Activated CD4-positive, alpha-beta T cell treated with anti-CD3 and anti-CD28 coated beads, Interleukin-2, amount 50 U/mL, for 24 hours (primary cell): ENCODE data around the gene YTHDF2.
"Not testable (repeated sequence)": the region's sequence is repeated elsewhere in the genome, so short reads cannot be mapped to it uniquely, and the experiment has no call there.

Experiments used
- DNase-seq, 2 donors: peaks; one replicate each; pipeline ENCODE4 v3.0.0-alpha.2; 2020; ENCODE audit warnings: low read depth in 1 of 2, low spot score in 1 of 2

Gene YTHDF2

DNA sequence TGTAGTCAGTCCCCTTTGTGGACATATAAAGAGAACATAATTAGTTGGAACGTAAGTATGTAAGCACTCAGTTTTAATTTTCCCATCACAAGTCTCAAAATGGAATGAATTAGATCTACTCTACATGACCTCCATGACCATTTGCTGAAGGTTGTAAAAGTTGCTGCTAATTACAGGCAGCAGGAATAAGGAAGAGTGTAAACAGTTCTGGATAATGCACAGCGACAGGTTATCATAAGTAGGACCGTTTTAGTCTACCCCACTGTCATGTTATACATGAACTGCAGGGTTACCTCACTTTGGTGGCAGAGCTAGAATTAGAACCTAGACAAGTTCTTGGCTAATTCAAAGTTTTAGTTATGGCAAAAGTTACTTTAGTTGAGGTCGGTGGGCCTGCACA is 21.7 kb downstream of the YTHDF2 start:
- no peak for DNase-seq

- no peak for DNase-seq
Measured at GRCh38 chr1:28759257-28759656, 22.5 kb downstream of the YTHDF2 start.

DNA sequence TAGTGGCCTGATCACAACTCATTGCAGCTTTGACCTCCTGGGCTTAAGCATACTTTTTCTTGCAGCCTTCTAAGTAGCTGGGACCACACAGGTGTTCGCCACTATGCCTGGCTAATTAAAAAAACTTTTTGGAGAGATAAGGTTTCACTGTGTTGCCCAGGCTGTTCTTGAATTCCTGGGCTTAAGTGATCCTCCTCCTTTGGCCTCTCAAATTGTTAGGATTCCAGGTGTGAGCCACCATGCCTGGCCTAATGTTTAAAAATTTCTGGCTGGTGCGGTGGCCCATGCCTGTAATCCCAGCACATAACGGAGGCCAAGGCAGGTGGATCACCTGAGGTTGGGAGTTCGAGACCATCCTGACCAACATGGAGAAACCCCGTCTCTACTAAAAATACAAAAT is 24.4 kb downstream of the YTHDF2 start:
- no peak for DNase-seq

GRCh38 chr1:28766532-28767183 is 29.9 kb downstream of the YTHDF2 start:
- no peak for DNase-seq

DNA sequence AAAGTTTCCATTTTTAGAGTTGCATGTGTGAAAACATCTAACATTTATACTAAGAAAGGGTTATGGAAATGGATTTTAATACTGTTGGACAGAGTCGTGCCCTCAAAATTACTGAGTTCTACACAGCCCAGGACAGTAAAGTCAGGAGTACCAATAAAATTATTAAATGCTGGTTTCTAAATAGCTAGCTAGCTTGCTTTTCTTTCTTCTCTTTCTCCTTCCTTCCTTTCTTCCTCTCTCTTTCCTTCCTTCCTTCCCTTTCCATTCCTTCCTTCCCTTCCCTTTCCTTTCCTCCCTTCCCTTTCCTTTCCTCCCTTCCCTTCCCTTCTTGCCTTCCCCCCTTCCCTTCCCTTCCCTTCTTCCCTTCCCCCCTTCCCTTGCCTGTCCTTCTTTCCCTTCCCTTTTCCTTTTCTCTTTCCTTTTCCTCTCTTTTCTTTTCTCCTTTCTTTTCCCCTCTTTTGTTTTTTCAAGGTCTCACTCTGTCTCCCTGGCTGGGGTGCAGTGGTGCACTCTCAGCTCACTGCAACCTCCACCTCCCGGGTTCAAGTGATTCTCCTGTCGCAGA is 33.9 kb downstream of the YTHDF2 start:
- no peak for DNase-seq

DNA sequence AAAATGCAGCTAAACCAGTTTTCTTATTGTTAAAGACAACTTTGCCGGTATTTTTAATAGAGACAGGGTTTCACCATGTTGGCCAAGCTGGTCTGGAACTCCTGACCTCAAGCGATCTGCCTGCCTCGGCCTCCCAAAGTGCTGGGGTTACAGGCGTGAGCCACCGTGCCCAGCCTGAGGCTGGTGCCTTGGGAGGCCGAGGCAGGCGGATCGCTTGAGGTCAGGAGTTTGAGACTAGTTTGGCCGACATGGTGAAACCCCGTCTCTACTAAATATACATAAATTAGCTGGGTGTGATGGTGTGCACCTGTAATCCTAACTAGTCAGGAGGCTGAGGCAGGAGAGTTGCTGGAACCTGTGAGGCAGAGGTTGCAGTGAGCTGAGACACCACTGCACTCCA is 35.2 kb downstream of the YTHDF2 start:
- not testable (repeated sequence) for DNase-seq

DNA sequence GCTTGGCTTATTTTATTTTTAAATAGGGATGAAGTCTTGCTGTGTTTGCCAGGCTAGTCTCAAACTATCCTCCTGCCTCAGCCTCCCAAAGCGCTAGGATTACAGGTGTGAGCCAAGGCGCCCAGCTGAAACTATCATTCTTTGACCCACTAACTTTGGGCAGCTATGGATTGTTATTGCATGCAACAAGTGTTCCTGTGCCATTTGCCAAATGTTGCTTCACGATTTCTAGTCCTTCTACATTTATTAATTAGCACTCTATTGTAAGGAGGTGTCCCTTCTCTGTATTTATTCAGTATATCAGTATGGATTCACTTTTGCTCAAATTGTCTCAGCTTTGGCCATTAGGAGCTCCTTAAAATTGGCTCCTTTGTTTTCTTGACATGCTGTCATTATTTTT is 36.4 kb downstream of the YTHDF2 start:
- no peak for DNase-seq

DNA sequence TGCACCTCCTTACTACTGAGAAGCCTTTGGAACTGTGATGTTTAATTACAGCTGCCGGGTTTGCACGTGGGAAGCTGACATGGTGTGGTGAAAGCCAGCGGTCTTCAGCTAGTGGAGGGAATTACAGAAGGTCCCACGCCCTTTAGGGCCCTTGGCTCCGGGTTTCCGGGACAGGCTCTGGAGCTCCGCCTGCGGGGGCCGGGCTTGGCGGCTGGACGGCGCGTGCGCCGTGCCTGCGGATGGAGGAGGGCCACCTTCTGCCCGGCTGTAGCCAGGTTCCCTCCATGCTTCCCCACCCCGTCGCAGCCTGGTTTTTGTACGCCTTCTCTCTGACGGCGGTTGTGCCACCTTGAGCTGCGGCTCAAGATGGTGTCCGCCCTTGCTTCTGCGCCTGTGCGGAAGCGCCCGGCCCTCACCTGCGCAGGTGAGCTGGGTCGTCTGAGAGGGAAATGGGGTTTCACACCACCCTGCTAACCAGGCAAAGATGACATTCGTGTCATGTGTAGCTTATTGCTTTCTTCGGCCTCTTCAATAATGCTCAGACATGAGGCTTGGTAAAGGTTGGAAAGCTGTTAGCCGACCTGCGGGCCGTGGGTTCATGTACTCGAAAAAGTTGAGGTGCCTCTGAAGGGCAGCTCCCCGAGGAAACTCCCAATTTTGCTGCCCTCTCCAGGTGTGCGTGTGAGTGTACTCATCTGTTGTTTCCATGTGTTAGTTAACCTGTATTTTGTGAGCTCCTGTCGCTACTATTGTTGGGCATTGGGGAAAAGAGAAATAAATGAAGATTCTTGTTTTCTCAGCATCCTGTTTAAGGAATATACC is 38.6 kb downstream of the YTHDF2 start:
- DNase-seq: peak; percentile 21 to 42

DNA sequence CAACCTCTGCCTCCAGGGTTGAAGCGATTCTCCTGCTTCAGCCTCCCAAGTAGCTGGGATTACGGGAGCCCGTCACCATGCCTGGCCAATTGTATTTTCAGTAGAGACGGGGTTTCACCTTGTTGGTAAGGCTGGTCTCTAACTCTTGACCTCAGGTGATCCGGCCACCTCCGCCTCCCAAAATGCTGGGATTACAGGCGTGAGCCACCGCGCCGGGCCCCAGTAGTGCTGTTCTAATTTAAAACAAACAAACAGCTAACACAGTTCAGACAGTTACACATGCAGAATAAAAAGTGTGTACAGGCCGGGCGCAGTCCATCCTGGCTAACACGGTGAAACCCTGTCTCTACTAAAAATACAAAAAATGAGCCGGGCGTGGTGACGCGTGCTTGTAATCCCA is 39.6 kb downstream of the YTHDF2 start:
- DNase-seq: no peak

DNA sequence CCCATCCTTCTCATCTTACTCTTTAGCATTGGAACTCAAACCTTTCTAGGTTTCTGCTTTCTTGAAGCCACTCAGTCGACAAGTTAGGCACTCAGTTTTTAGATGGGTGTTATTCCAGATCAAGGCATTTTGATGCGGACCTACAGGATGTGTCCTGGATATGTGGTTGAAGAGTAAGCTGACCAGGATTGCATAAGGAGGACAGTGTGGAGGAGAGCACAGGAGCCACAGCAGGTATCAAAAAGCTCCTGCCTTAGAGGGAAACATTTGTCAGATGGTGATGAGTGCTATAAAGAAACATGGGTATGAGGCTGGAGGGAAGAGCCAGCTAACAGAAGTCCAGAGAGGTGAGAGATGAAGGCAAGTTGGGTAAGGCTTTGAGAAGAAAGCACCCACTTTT is 41.3 kb downstream of the YTHDF2 start:
- DNase-seq: no peak

DNA sequence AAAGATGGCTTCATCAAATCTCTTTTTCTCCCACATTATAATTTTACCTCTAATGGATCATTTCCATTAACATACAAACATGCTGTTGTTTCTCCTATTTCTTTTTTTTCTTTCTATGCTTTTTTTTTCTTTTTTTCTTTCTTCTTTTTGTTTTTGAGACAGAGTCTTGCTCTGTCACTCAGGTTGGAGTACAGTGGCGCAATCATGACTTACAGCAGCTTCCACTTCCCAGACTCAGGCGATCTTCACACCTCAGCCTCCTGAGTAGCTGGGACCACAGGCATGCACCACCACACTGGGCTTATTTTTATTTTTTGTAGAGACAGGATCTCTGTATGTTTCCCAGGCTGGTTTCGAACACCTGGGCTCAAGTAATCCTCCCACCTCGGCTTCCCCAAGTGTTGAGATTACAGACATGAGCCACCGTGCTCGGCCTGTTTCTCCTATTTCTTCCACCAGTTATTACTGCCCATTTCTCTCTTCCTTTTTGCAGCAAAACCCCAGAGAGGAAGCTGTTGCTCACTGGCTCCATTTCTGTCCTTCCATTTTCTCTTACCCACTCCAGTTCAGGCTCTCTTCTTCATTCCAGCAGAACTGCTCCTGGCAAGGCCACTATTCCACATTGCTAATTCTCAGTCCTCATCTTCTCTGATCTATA is 43.1 kb downstream of the YTHDF2 start:
- DNase-seq: no peak

- DNase-seq: no peak
Measured at GRCh38 chr1:28781305-28781704, 44.6 kb downstream of the YTHDF2 start.

- DNase-seq: no peak
Measured at GRCh38 chr1:28782011-28782410, 45.3 kb downstream of the YTHDF2 start.

- no peak for DNase-seq
Measured at GRCh38 chr1:28783363-28783762, 46.6 kb downstream of the YTHDF2 start.

DNA sequence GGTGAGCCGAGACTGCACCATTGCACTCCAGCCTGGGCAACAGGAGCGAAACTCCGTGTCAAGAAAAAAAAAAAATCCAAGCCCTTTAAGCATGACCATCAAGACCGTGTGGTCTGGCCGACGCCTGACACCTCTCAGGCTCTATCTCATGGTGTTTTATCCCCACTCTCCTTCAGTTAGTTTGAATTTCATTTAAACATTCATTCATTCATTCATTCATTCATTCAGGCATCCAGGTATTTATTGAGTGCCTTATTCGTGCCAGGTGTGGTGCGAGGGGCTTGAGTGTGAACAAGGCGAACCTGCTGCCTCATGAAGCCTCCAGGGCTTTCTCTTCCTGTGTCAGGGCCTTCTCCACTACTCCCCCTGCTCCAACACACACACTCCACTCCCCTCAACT is 52.7 kb downstream of the YTHDF2 start:
- DNase-seq: no peak

GRCh38 chr1:28789816-28790215 is 53.1 kb downstream of the YTHDF2 start:
- DNase-seq: no peak

- no peak for DNase-seq
Measured at GRCh38 chr1:28790377-28791035, 53.8 kb downstream of the YTHDF2 start.

GRCh38 chr1:28791929-28792328 is 55.2 kb downstream of the YTHDF2 start:
- DNase-seq: not testable (repeated sequence)

GRCh38 chr1:28792644-28793121 is 55.9 kb downstream of the YTHDF2 start:
- DNase-seq: no peak

DNA sequence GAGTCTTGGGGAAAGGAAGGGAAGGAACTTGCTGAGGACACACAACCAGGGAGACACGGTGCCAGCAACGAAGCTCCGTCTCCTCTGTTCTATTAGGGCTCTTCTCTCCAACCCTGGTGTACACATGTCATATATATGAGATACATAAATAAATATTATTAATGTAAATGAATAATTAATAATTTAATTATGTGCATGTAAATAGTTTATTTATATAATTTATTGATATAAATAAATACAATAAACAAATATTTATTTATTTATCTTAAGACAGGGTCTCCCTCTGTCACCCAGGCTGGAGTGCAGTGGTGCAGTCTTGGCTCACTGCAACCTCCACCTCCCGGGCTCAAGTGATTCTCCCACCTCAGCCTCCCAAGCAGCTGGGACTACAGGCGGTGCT is 57.8 kb downstream of the YTHDF2 start:
- not testable (repeated sequence) for DNase-seq
